HuH-7.5 (cell line): ENCODE measurements around the gene RPL10.
A peak's percentile ranks its signal among the peaks of the same experiment; 100 is the strongest.

ENCODE experiments used
- DNase-seq: peaks from one replicate; pipeline ENCODE4 v3.0.0; 2011; ENCODE audit warnings: low spot score

Gene RPL10

DNA sequence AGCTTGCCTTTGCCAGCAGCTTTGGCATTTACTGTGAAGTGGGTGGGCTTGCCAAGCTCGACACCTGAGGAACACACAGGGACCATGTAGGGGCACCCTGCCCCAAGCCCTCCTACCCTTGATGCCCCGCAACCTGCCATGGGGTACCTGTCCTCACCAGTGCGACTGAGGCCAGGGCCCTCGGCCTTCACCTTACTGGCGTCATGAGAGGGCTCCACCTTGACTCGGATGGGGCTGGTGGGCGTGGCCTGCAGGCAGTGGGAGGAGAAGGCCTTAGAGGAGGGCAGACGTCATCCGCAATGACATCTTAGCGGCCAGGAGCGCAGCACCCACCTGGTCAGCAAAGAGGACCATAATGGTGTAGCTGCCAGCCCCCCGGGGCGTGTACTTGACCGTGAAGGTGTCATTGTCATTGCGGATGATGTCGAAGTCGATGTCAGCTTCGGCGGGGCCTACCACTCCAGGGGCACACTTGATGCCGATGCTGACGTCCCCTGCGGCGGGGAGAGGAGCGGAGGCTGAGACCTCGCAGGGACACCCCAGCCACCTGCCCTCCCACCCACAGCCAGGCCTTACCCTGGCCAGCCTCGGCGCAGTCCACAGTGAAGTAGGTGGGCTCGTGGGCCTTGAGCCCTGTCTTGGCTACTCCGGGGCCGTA, 36.0 kb upstream of the RPL10 start:
- DNase-seq, result no peak

DNA sequence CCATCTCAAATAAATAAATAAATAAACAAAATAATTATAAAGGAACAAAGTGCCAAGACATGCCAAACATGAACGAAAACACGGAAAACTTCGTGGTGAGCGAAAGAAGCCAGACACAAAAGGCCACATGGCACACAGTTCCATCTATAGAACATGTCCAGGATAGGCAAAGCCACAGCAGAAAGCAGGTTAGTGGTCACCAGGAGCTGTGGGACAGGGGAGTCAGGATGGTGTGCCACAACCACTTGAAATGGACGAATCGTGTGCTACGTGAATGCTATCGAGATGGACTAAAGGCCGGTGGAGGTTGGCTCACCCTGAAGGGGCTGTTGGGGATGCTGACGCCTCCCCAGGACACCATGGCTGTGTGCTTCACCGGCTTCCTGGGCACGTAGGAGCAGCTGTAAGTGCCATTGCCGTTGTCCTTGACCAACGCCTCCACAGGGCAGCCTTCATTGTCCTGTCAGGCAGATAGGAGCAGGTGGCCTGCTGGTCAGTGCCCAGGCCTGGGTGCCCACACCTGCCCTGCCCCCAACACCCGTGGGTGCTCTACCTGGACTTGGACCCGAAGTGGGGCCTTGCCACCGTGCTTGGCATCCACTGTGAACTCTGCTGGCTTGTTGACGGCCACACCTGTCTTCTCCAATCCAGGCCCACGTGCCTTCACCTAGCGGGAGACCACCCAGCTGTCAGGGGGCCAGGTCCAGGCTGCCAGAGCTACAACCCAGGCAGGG, 34.3 kb upstream of the RPL10 start:
- no peak for DNase-seq

DNA sequence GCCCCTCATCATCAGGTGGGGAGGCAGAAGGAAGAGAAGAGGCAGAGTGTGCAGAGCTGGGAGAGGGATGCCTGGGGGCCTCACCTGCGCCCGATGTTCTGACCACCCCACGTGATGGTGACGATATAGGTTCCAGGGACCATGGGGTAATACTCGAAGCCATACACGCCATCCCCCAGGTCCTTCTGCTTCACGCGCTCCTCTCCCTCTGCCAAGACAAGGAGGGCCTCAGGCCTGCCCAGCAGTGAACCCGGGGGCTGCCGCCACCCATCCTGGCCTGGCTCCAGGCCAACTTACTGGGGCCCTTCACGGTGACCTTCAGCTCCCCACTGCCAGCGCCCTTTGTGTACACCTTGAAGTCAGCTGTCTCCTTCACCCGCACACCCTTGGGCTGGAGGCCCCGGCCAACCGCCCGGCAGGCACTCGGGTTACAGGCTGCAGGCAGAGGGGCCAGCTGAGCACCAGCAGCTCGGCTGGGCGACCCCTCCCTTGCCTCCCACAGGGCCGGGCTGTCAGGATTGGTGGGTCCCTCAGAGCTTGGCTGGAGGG, 33.1 kb upstream of the RPL10 start:
- DNase-seq, result no peak

- DNase-seq, result no peak
Measured at GRCh38 chrX:154365997-154366665, 32.0 kb upstream of the RPL10 start.

DNA sequence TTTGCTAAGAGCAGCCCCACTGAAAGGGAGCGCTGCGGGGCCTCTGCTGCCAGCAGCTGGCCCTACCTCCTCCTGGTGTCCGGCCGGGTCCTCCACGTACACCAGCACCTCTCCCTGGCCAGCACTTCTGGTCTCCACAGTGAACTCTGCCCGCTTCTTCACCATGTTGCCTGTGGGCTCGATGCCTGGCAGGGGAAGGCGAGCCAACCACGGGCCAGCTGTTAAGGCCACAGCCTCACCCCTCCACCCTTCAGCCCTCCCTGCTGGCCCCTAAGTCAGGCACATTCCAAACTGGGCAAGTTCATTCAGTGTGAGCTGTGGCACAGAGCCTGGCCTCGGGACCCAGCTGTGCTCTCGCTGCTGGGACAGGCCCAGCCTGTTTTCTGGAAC, 31.5 kb upstream of the RPL10 start:
- DNase-seq, result no peak

DNA sequence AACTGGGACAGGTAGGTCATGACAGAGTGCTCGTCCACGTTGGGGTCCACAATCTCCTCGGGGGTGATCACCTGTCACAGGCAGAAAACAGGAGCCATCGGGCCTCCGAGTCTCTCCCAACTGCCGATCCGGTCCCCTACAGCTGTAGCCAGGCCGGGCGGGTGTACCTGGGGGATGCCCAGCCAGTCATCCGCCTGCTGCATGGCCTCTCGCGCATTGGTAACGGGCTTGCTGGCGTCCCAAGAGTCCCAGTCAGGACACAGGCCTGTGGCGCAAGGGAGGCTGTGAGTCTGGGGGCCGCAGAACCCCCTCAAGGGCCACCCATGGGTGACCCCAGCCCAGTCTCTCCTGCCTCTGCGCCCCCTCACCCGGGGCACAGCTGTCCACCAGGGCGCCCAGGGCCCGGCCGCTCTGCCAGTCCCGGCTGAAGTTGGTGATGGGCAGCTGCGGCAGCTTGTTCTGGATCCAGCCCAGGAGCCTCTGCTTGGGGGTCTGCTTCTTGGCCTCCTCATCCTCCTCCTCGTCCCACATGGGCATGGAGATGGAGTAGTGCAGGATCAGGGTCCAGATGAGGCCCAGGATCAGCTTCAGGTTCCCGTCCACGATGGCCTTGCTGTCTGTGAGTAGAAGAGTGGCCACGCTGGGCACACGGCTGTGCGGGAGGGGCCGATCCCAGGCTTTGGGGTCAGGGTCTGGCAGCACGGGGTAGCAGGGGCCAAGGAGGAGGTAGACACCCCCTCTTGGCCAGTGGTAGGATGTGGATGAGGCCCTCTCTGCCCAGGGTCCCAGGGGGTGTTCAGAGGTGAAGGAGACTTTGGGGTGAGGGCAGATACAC, 30.5 kb upstream of the RPL10 start:
- DNase-seq, result no peak

DNA sequence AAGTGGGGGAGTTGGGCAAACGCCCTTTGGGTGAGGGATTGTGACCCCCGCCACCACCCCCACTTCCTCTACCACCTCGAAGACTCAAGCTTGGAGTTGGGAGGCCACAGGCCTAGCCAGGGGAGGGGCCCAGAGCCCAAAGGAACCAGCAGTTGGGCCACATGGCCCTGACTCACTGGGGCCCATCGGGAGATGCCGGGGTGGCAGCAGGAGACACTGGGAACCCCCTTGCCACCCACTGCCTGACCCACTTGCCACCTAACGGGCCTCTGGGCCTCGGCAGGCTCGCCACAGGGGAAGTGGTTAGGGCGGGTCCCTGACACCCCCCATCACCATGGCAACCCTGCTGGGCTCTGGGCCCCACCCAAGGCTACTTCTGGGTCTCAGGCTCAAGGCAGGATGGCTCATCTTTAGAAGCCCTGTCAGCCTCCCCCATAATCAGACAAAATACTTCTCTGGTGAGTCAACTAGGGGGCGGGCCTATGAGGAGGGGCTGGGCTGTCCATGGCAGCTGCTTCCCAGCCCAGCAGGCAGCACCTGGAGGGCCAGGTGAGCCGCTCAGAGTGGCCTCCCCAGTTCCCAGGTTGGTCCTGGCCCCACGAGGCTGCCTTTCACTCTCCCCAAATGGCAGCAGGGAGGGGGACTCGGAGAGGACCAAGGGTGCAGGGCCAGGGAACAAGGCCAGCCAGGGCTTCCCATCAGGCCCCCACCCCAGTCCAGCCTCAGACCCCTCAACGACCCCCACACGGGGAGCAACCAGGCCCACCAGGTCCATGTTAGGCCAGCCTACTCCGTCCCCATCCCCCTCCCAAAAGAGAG, 29.3 kb upstream of the RPL10 start:
- no peak for DNase-seq

GRCh38 chrX:154369449-154370299, 28.5 kb upstream of the RPL10 start:
- no peak for DNase-seq

- no peak for DNase-seq
Measured at GRCh38 chrX:154370300-154371016, 27.7 kb upstream of the RPL10 start.

- DNase-seq, result peak; percentile 75
Measured at GRCh38 chrX:154371017-154371788, 27.0 kb upstream of the RPL10 start.

GRCh38 chrX:154371789-154372300, 26.3 kb upstream of the RPL10 start:
- no peak for DNase-seq

DNA sequence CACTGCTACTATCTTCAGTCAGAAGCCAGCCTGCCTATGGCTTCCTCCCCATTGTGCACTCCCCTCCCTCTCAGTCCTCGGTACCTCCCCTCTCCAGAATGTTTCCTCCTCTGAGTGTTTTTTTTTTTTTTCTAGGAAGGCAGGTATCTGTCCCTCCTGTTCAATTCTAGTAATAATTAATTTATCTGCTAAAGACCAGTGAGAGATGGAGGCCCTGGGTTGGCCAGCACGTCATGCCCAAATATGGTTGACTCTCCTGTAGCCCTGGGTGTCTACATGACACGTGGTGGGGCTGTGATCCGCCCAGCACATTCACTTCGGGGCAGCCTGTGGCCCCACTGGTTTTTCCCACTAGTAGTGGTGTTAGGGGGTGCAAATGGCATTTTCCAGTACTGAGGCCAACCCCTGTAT, 25.6 kb upstream of the RPL10 start:
- DNase-seq, result no peak

GRCh38 chrX:154373340-154374306, 24.6 kb upstream of the RPL10 start:
- no peak for DNase-seq

GRCh38 chrX:154374313-154375155, 23.6 kb upstream of the RPL10 start, which contains the start of gene FLNA:
Gene FLNA, minus strand, starts transcription at chrX:154374634. Its CDS starts 3,389 bp downstream, at chrX:154371245.
- DNase-seq, result no peak

- DNase-seq, result no peak
Measured at GRCh38 chrX:154375156-154375504, 23.0 kb upstream of the RPL10 start.

GRCh38 chrX:154376774-154377173, 21.4 kb upstream of the RPL10 start:
- no peak for DNase-seq
